ENCODE data around the gene SYNE1.

Gene SYNE1

GRCh38 chr6:152355166-152355565 lies 282.0 kb downstream of the SYNE1 start:
- H3K79me1 ChIP-seq (ENCODE audit: low read length), result no peaks in the 10 kb centered on the region
- H4K5ac ChIP-seq (ENCODE audit: low read length), result no peak overlapping the region
- H3K9ac ChIP-seq (ENCODE audit: low read length), result no peak overlapping the region
- no peak overlapping the region for H3K18ac ChIP-seq (ENCODE audit: low read length)
- H3K27me3 ChIP-seq (ENCODE audit: insufficient read depth, low read length, poor library complexity), result no peaks in the 10 kb centered on the region
- no peak overlapping the region for H4K8ac ChIP-seq (ENCODE audit: low read depth, low read length)
- H3K4me3 ChIP-seq (ENCODE audit: low read length), result no peak overlapping the region
- no peak for DNase-seq
- no peak overlapping the region for H3K27ac ChIP-seq (ENCODE audit: low read depth, low read length)
- H2BK15ac ChIP-seq (replicated peaks; ENCODE audit: low read depth), result no peak overlapping the region
- H3K56ac ChIP-seq (ENCODE audit: low read length), result no peak overlapping the region
- no peak overlapping the region for H3K4me2 ChIP-seq (ENCODE audit: low read length)
- no peak overlapping the region for H2BK5ac ChIP-seq (ENCODE audit: low read length)
- no peak overlapping the region for H2AK5ac ChIP-seq (ENCODE audit: low read length)
- no peak overlapping the region for H3K23ac ChIP-seq (ENCODE audit: low read length)
- no peaks in the 10 kb centered on the region for H3K36me3 ChIP-seq (ENCODE audit: control insufficient read depth, insufficient read depth, low read length)
- H3K4ac ChIP-seq (ENCODE audit: low read depth, low read length), result no peak overlapping the region
- no peaks in the 10 kb centered on the region for H3K79me2 ChIP-seq (ENCODE audit: control insufficient read depth, insufficient read depth, low read length)
- H3K4me1 ChIP-seq (ENCODE audit: control insufficient read depth, low read depth, low read length), result no peaks in the 10 kb centered on the region
- H2BK120ac ChIP-seq (ENCODE audit: low read depth, low read length), result no peak overlapping the region

GRCh38 chr6:152353440-152353839 lies 283.7 kb downstream of the SYNE1 start:
- WGBS (ENCODE audit: extremely low coverage, insufficient coverage, low lambda C conversion rate), result no CpG with 5 or more reads among the region's 6 CpGs
- no peak overlapping the region for H4K8ac ChIP-seq (ENCODE audit: low read depth, low read length)

DNA sequence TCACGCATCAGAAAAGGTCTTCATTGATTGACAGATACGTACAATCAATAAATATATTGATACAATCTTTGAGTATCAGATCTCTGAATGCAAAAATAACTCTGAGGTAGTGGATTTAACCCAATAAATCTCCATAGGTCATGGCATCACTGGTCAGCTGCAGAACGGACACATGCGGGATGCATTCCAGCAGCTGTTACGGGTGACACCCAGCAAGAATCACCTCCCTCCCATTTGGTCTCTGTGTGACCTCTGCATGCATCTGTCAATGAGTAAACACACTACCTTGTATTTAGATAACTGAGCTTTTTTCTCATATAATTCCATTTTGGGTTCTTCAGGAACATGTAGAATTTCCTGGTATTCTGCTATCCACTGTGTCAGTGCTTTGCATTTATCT lies 285.4 kb downstream of the SYNE1 start:
- H2AK5ac ChIP-seq (ENCODE audit: low read length), result no peak overlapping the region
- no peak overlapping the region for H3K23ac ChIP-seq (ENCODE audit: low read length)
- no peak for DNase-seq
- no peak overlapping the region for H4K8ac ChIP-seq (ENCODE audit: low read depth, low read length)
- no peak overlapping the region for H2BK15ac ChIP-seq (replicated peaks; ENCODE audit: low read depth)
- H4K5ac ChIP-seq (ENCODE audit: low read length), result no peak overlapping the region
- no peaks in the 10 kb centered on the region for H3K79me2 ChIP-seq (ENCODE audit: control insufficient read depth, insufficient read depth, low read length)
- H3K4ac ChIP-seq (ENCODE audit: low read depth, low read length), result no peak overlapping the region
- H3K18ac ChIP-seq (ENCODE audit: low read length), result no peak overlapping the region
- H3K4me3 ChIP-seq (ENCODE audit: low read length), result no peak overlapping the region
- H2BK120ac ChIP-seq (ENCODE audit: low read depth, low read length), result no peak overlapping the region
- H3K4me2 ChIP-seq (ENCODE audit: low read length), result no peak overlapping the region
- no peak overlapping the region for H2BK5ac ChIP-seq (ENCODE audit: low read length)
- H3K27me3 ChIP-seq (ENCODE audit: insufficient read depth, low read length, poor library complexity), result no peaks in the 10 kb centered on the region
- WGBS (ENCODE audit: extremely low coverage, insufficient coverage, low lambda C conversion rate), result no CpG with 5 or more reads among the region's 5 CpGs
- H3K4me1 ChIP-seq (ENCODE audit: control insufficient read depth, low read depth, low read length), result no peaks in the 10 kb centered on the region
- H3K9ac ChIP-seq (ENCODE audit: low read length), result no peak overlapping the region
- no peaks in the 10 kb centered on the region for H3K79me1 ChIP-seq (ENCODE audit: low read length)
- H3K36me3 ChIP-seq (ENCODE audit: control insufficient read depth, insufficient read depth, low read length), result no peaks in the 10 kb centered on the region
- H3K27ac ChIP-seq (ENCODE audit: low read depth, low read length), result no peak overlapping the region
- no peak overlapping the region for H3K56ac ChIP-seq (ENCODE audit: low read length)

More at GRCh38 chr6:152353440-152353839, 283.7 kb downstream of the SYNE1 start:
- H3K23ac ChIP-seq (ENCODE audit: low read length), result no peak overlapping the region
- no peaks in the 10 kb centered on the region for H3K27me3 ChIP-seq (ENCODE audit: insufficient read depth, low read length, poor library complexity)
- H4K5ac ChIP-seq (ENCODE audit: low read length), result no peak overlapping the region
- H3K36me3 ChIP-seq (ENCODE audit: control insufficient read depth, insufficient read depth, low read length), result no peaks in the 10 kb centered on the region
- no peak overlapping the region for H2BK5ac ChIP-seq (ENCODE audit: low read length)
- no peak overlapping the region for H2AK5ac ChIP-seq (ENCODE audit: low read length)
- H3K18ac ChIP-seq (ENCODE audit: low read length), result no peak overlapping the region
- no peaks in the 10 kb centered on the region for H3K79me2 ChIP-seq (ENCODE audit: control insufficient read depth, insufficient read depth, low read length)
- no peak overlapping the region for H3K4me3 ChIP-seq (ENCODE audit: low read length)
- no peak overlapping the region for H3K27ac ChIP-seq (ENCODE audit: low read depth, low read length)
- H3K4me2 ChIP-seq (ENCODE audit: low read length), result no peak overlapping the region
- no peak overlapping the region for H3K9ac ChIP-seq (ENCODE audit: low read length)
- DNase-seq, result no peak
- no peak overlapping the region for H2BK15ac ChIP-seq (replicated peaks; ENCODE audit: low read depth)
- no peak overlapping the region for H3K56ac ChIP-seq (ENCODE audit: low read length)
- no peaks in the 10 kb centered on the region for H3K79me1 ChIP-seq (ENCODE audit: low read length)
- H3K4me1 ChIP-seq (ENCODE audit: control insufficient read depth, low read depth, low read length), result no peaks in the 10 kb centered on the region
- no peak overlapping the region for H3K4ac ChIP-seq (ENCODE audit: low read depth, low read length)
- H2BK120ac ChIP-seq (ENCODE audit: low read depth, low read length), result no peak overlapping the region

GRCh38 chr6:152351110-152351509 lies 286.1 kb downstream of the SYNE1 start:
- no CpG with 5 or more reads among the region's 2 CpGs for WGBS (ENCODE audit: extremely low coverage, insufficient coverage, low lambda C conversion rate)
- Histone ChIP-seq H3K4ac (ENCODE audit: low read depth, low read length) (no peak overlapping the region), H2BK5ac (ENCODE audit: low read length) (no peak overlapping the region), H3K79me2 (ENCODE audit: control insufficient read depth, insufficient read depth, low read length) (no peaks in the 10 kb centered on the region), H3K9ac (ENCODE audit: low read length) (no peak overlapping the region), H3K18ac (ENCODE audit: low read length) (no peak overlapping the region), H3K23ac (ENCODE audit: low read length) (no peak overlapping the region), H3K56ac (ENCODE audit: low read length) (no peak overlapping the region), H2BK120ac (ENCODE audit: low read depth, low read length) (no peak overlapping the region), H3K4me3 (ENCODE audit: low read length) (no peak overlapping the region), H3K4me1 (ENCODE audit: control insufficient read depth, low read depth, low read length) (no peaks in the 10 kb centered on the region), H3K4me2 (ENCODE audit: low read length) (no peak overlapping the region), H4K8ac (ENCODE audit: low read depth, low read length) (no peak overlapping the region), H3K27ac (ENCODE audit: low read depth, low read length) (no peak overlapping the region), H2AK5ac (ENCODE audit: low read length) (no peak overlapping the region), H3K27me3 (ENCODE audit: insufficient read depth, low read length, poor library complexity) (no peaks in the 10 kb centered on the region), H3K36me3 (ENCODE audit: control insufficient read depth, insufficient read depth, low read length) (no peaks in the 10 kb centered on the region), H4K5ac (ENCODE audit: low read length) (no peak overlapping the region), H2BK15ac (replicated peaks; ENCODE audit: low read depth) (no peak overlapping the region), H3K79me1 (ENCODE audit: low read length) (no peaks in the 10 kb centered on the region)
- DNase-seq, result no peak

- H3K27me3 ChIP-seq (ENCODE audit: insufficient read depth, low read length, poor library complexity), result no peaks in the 10 kb centered on the region
- no peak overlapping the region for H3K18ac ChIP-seq (ENCODE audit: low read length)
- H4K5ac ChIP-seq (ENCODE audit: low read length), result no peak overlapping the region
- no peak overlapping the region for H2BK120ac ChIP-seq (ENCODE audit: low read depth, low read length)
- no peak overlapping the region for H3K23ac ChIP-seq (ENCODE audit: low read length)
- H3K56ac ChIP-seq (ENCODE audit: low read length), result no peak overlapping the region
- no peak overlapping the region for H2BK5ac ChIP-seq (ENCODE audit: low read length)
- no peak overlapping the region for H3K4me2 ChIP-seq (ENCODE audit: low read length)
- no peaks in the 10 kb centered on the region for H3K79me2 ChIP-seq (ENCODE audit: control insufficient read depth, insufficient read depth, low read length)
- no peak overlapping the region for H2BK15ac ChIP-seq (replicated peaks; ENCODE audit: low read depth)
- H3K4me3 ChIP-seq (ENCODE audit: low read length), result no peak overlapping the region
- no peaks in the 10 kb centered on the region for H3K36me3 ChIP-seq (ENCODE audit: control insufficient read depth, insufficient read depth, low read length)
- H4K8ac ChIP-seq (ENCODE audit: low read depth, low read length), result no peak overlapping the region
- no CpG with 5 or more reads among the region's 6 CpGs for WGBS (ENCODE audit: extremely low coverage, insufficient coverage, low lambda C conversion rate)
- H3K79me1 ChIP-seq (ENCODE audit: low read length), result no peaks in the 10 kb centered on the region
- H3K27ac ChIP-seq (ENCODE audit: low read depth, low read length), result no peak overlapping the region
- H2AK5ac ChIP-seq (ENCODE audit: low read length), result no peak overlapping the region
- H3K4ac ChIP-seq (ENCODE audit: low read depth, low read length), result no peak overlapping the region
- no peak overlapping the region for H3K9ac ChIP-seq (ENCODE audit: low read length)
- no peaks in the 10 kb centered on the region for H3K4me1 ChIP-seq (ENCODE audit: control insufficient read depth, low read depth, low read length)
- DNase-seq, result no peak
These were observed 289.0 kb downstream of the SYNE1 start for GRCh38 chr6:152348116-152348515.

DNA sequence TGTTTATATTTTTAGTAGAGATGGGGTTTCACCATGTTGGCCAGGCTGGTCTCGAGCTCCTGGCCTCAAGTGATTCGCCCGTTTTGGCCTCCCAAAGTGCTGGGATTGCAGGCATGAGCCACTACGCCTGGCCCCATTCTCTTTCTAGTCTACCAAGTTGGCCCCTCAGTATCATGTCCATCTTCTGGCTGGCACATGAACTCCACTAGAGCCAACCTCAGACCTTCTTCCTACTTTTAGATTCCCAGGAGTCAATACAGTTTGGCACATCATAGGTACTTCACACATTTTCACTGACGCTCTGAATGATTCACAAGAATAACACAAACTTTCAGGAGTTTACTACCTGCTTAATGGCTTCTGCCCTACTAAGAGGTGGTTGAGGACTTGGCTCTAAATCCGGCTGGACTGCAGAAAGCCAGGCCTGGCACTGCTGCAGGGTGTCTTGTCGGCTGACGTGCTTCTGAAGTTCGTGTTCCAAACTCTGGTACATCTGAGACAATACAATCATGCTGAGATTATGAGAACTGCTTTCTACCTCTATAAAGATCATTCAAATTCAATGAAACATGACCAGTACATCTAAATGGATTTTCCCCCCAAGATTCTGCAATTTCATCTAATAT lies 293.3 kb downstream of the SYNE1 start:
- no CpG with 5 or more reads among the region's 9 CpGs for WGBS (ENCODE audit: extremely low coverage, insufficient coverage, low lambda C conversion rate)
- H3K79me2 ChIP-seq (ENCODE audit: control insufficient read depth, insufficient read depth, low read length), result no peaks in the 10 kb centered on the region
- H3K79me1 ChIP-seq (ENCODE audit: low read length), result no peaks in the 10 kb centered on the region
- no peak for DNase-seq
- H2BK15ac ChIP-seq (replicated peaks; ENCODE audit: low read depth), result no peak overlapping the region
- no peak overlapping the region for H3K18ac ChIP-seq (ENCODE audit: low read length)
- H3K27me3 ChIP-seq (ENCODE audit: insufficient read depth, low read length, poor library complexity), result no peaks in the 10 kb centered on the region
- H3K56ac ChIP-seq (ENCODE audit: low read length), result no peak overlapping the region
- no peak overlapping the region for H3K9ac ChIP-seq (ENCODE audit: low read length)
- H2BK5ac ChIP-seq (ENCODE audit: low read length), result no peak overlapping the region
- H3K4me1 ChIP-seq (ENCODE audit: control insufficient read depth, low read depth, low read length), result no peaks in the 10 kb centered on the region
- no peak overlapping the region for H4K8ac ChIP-seq (ENCODE audit: low read depth, low read length)
- no peak overlapping the region for H4K5ac ChIP-seq (ENCODE audit: low read length)
- no peak overlapping the region for H3K4me3 ChIP-seq (ENCODE audit: low read length)
- no peaks in the 10 kb centered on the region for H3K36me3 ChIP-seq (ENCODE audit: control insufficient read depth, insufficient read depth, low read length)
- no peak overlapping the region for H2BK120ac ChIP-seq (ENCODE audit: low read depth, low read length)
- no peak overlapping the region for H3K4ac ChIP-seq (ENCODE audit: low read depth, low read length)
- no peak overlapping the region for H3K27ac ChIP-seq (ENCODE audit: low read depth, low read length)
- H2AK5ac ChIP-seq (ENCODE audit: low read length), result no peak overlapping the region
- no peak overlapping the region for H3K4me2 ChIP-seq (ENCODE audit: low read length)
- no peak overlapping the region for H3K23ac ChIP-seq (ENCODE audit: low read length)
